Endothelial cell (in vitro differentiated cells): ENCODE data around the gene GRAMD2B. TPM values are rescaled to one million over a fixed set of nuclear protein-coding genes. Genes with fewer than 3 reads are reported as not detected.
A peak's percentile ranks its signal among the peaks of the same experiment; 100 is the strongest.

Experiments
- DNase-seq: peaks from one replicate; pipeline ENCODE4 v3.0.0; 2021; ENCODE audit warnings: low spot score
- H3K27ac Mint-ChIP-seq: one replicate; pipeline ENCODE4 v1.8.0; 2021; ENCODE audit warnings: mixed read lengths, inconsistent platforms; ENCODE audit not compliant: unreplicated experiment
- H3K27me3 Mint-ChIP-seq: one replicate; pipeline ENCODE4 v1.8.0; 2021; ENCODE audit warnings: mild to moderate bottlenecking, moderate library complexity, mixed read lengths, inconsistent platforms; ENCODE audit not compliant: unreplicated experiment
- H3K36me3 Mint-ChIP-seq: one replicate; pipeline ENCODE4 v1.8.0; 2021; ENCODE audit warnings: mild to moderate bottlenecking, low read depth, mixed read lengths, inconsistent platforms; ENCODE audit not compliant: unreplicated experiment
- H3K4me1 Mint-ChIP-seq: one replicate; pipeline ENCODE4 v1.8.0; 2021; ENCODE audit warnings: mild to moderate bottlenecking, mixed read lengths, inconsistent platforms; ENCODE audit not compliant: unreplicated experiment
- H3K4me3 Mint-ChIP-seq: one replicate; pipeline ENCODE4 v1.8.0; 2021; ENCODE audit warnings: mild to moderate bottlenecking, mixed read lengths, inconsistent platforms; ENCODE audit not compliant: unreplicated experiment
- H3K9me3 Mint-ChIP-seq: one replicate; pipeline ENCODE4 v1.8.0; 2021; ENCODE audit warnings: mixed read lengths, inconsistent platforms; ENCODE audit not compliant: unreplicated experiment
- total RNA-seq: library from RNA; stranded (reverse); fragmentation: NEBNext Ultra II Directional; extraction: Animal tissue kit (Norgen Biotek cat#: 25700); gene quantifications from one replicate; pipeline ENCODE4 v1.2.1, GENCODE V29; 2021; ENCODE audit not compliant: unreplicated experiment
- TF ChIP-seq, protein P1 (sequence below): fragments of 200-600 bp; sonication (generic); IDR thresholded peaks from one replicate; pipeline ENCODE4 v1.5.0; 2021; ENCODE audit warnings: antibody characterized with exemption; ENCODE audit not compliant: unreplicated experiment

Gene GRAMD2B
- total RNA-seq, 1 donor from 2014 or later, result 13.4 TPM

GRCh38 chr5:126536874-126537273, 113.7 kb downstream of the GRAMD2B start:
- no peak for DNase-seq
- Mint-ChIP-seq H3K4me3 (no peak overlapping the region), H3K27me3 (peaks cover 7% of the 10 kb centered on the region), H3K4me1 (peaks cover 18% of the 10 kb centered on the region), H3K36me3 (no peaks in the 10 kb centered on the region), H3K9me3 (no peaks in the 10 kb centered on the region), H3K27ac (peak overlapping the region; percentile 75)
- TF ChIP-seq, protein P1, sequence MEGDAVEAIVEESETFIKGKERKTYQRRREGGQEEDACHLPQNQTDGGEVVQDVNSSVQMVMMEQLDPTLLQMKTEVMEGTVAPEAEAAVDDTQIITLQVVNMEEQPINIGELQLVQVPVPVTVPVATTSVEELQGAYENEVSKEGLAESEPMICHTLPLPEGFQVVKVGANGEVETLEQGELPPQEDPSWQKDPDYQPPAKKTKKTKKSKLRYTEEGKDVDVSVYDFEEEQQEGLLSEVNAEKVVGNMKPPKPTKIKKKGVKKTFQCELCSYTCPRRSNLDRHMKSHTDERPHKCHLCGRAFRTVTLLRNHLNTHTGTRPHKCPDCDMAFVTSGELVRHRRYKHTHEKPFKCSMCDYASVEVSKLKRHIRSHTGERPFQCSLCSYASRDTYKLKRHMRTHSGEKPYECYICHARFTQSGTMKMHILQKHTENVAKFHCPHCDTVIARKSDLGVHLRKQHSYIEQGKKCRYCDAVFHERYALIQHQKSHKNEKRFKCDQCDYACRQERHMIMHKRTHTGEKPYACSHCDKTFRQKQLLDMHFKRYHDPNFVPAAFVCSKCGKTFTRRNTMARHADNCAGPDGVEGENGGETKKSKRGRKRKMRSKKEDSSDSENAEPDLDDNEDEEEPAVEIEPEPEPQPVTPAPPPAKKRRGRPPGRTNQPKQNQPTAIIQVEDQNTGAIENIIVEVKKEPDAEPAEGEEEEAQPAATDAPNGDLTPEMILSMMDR, result peak; percentile 52

GRCh38 chr5:126538579-126538978, 115.4 kb downstream of the GRAMD2B start:
- Mint-ChIP-seq H3K27ac (peak overlapping the region; percentile 72), H3K4me3 (no peak overlapping the region), H3K27me3 (peaks cover 7% of the 10 kb centered on the region), H3K4me1 (peaks cover 33% of the 10 kb centered on the region), H3K36me3 (no peaks in the 10 kb centered on the region), H3K9me3 (no peaks in the 10 kb centered on the region)
- TF ChIP-seq, protein P1, result no peak
- DNase-seq, result no peak

- Mint-ChIP-seq H3K4me3 (no peak overlapping the region), H3K4me1 (peaks cover 38% of the 10 kb centered on the region), H3K27me3 (peaks cover 7% of the 10 kb centered on the region), H3K27ac (no peak overlapping the region), H3K36me3 (no peaks in the 10 kb centered on the region), H3K9me3 (no peaks in the 10 kb centered on the region)
- TF ChIP-seq, protein P1, result no peak
- DNase-seq, result no peak
Observed at GRCh38 chr5:126540631-126541030, 117.4 kb downstream of the GRAMD2B start.

- no peak for DNase-seq
- no peak overlapping the region for H3K4me3 Mint-ChIP-seq
- H3K4me1 Mint-ChIP-seq, result peaks cover 36% of the 10 kb centered on the region
- H3K9me3 Mint-ChIP-seq, result no peaks in the 10 kb centered on the region
- TF ChIP-seq, protein P1, result no peak
- H3K36me3 Mint-ChIP-seq, result no peaks in the 10 kb centered on the region
- peaks cover 3% of the 10 kb centered on the region for H3K27me3 Mint-ChIP-seq
- no peak overlapping the region for H3K27ac Mint-ChIP-seq
Observed at GRCh38 chr5:126542441-126542840, 119.2 kb downstream of the GRAMD2B start.

DNA sequence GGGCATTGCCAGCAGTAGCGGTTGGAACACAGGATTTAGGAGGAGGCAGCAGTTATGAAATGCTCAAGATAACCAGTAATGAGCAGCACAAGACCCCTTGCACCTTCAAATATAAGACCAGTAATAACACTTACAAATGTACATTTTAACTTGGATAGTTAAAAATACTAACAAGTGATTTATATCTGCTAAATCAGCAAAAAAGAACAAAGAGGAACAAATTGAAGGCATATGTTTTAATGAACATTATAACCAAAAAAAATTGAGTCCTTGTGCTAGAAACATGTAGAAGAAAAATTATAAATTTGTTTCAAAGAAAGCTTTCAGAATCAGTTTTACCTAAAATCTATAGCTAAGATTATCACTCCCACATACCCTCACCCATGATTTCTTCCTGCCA, 119.8 kb downstream of the GRAMD2B start:
- H3K27me3 Mint-ChIP-seq, result peaks cover 3% of the 10 kb centered on the region
- TF ChIP-seq, protein P1, result no peak
- H3K4me3 Mint-ChIP-seq, result no peak overlapping the region
- no peaks in the 10 kb centered on the region for H3K36me3 Mint-ChIP-seq
- H3K27ac Mint-ChIP-seq, result no peak overlapping the region
- DNase-seq, result no peak
- H3K9me3 Mint-ChIP-seq, result no peaks in the 10 kb centered on the region
- peaks cover 36% of the 10 kb centered on the region for H3K4me1 Mint-ChIP-seq
